ENCODE measurements around the gene HYKK. TPM values are rescaled to one million over a fixed set of nuclear protein-coding genes. Genes with fewer than 3 reads are reported as not detected.

The HYKK gene
- total and polyA plus RNA-seq, 2 of the 8 experiments (the other 6 are each of a cell fraction or from before 2014, with no cell fraction given): 2.0 to 3.7 TPM

DNA sequence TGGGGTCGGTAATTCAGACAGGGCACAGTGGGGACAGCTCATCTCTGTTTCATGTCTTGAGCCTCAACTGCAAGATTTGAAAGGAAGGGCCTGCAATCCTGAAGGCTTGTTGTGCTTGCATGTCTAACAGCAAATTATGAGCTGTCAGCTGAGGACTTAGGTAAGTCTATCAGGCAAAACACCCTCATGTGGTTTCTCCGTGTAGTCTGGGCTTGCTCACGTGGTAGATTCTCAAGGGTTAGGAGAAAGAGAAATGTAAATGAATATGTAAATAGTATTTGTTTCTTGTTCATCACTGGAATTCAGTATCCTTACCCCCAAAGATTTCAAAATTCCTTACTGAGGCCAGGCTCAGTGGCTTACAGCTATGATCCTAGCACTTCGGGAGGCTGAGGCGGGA is 30.1 kb upstream of the HYKK start (continued):
- TF ChIP-seq, protein P1, sequence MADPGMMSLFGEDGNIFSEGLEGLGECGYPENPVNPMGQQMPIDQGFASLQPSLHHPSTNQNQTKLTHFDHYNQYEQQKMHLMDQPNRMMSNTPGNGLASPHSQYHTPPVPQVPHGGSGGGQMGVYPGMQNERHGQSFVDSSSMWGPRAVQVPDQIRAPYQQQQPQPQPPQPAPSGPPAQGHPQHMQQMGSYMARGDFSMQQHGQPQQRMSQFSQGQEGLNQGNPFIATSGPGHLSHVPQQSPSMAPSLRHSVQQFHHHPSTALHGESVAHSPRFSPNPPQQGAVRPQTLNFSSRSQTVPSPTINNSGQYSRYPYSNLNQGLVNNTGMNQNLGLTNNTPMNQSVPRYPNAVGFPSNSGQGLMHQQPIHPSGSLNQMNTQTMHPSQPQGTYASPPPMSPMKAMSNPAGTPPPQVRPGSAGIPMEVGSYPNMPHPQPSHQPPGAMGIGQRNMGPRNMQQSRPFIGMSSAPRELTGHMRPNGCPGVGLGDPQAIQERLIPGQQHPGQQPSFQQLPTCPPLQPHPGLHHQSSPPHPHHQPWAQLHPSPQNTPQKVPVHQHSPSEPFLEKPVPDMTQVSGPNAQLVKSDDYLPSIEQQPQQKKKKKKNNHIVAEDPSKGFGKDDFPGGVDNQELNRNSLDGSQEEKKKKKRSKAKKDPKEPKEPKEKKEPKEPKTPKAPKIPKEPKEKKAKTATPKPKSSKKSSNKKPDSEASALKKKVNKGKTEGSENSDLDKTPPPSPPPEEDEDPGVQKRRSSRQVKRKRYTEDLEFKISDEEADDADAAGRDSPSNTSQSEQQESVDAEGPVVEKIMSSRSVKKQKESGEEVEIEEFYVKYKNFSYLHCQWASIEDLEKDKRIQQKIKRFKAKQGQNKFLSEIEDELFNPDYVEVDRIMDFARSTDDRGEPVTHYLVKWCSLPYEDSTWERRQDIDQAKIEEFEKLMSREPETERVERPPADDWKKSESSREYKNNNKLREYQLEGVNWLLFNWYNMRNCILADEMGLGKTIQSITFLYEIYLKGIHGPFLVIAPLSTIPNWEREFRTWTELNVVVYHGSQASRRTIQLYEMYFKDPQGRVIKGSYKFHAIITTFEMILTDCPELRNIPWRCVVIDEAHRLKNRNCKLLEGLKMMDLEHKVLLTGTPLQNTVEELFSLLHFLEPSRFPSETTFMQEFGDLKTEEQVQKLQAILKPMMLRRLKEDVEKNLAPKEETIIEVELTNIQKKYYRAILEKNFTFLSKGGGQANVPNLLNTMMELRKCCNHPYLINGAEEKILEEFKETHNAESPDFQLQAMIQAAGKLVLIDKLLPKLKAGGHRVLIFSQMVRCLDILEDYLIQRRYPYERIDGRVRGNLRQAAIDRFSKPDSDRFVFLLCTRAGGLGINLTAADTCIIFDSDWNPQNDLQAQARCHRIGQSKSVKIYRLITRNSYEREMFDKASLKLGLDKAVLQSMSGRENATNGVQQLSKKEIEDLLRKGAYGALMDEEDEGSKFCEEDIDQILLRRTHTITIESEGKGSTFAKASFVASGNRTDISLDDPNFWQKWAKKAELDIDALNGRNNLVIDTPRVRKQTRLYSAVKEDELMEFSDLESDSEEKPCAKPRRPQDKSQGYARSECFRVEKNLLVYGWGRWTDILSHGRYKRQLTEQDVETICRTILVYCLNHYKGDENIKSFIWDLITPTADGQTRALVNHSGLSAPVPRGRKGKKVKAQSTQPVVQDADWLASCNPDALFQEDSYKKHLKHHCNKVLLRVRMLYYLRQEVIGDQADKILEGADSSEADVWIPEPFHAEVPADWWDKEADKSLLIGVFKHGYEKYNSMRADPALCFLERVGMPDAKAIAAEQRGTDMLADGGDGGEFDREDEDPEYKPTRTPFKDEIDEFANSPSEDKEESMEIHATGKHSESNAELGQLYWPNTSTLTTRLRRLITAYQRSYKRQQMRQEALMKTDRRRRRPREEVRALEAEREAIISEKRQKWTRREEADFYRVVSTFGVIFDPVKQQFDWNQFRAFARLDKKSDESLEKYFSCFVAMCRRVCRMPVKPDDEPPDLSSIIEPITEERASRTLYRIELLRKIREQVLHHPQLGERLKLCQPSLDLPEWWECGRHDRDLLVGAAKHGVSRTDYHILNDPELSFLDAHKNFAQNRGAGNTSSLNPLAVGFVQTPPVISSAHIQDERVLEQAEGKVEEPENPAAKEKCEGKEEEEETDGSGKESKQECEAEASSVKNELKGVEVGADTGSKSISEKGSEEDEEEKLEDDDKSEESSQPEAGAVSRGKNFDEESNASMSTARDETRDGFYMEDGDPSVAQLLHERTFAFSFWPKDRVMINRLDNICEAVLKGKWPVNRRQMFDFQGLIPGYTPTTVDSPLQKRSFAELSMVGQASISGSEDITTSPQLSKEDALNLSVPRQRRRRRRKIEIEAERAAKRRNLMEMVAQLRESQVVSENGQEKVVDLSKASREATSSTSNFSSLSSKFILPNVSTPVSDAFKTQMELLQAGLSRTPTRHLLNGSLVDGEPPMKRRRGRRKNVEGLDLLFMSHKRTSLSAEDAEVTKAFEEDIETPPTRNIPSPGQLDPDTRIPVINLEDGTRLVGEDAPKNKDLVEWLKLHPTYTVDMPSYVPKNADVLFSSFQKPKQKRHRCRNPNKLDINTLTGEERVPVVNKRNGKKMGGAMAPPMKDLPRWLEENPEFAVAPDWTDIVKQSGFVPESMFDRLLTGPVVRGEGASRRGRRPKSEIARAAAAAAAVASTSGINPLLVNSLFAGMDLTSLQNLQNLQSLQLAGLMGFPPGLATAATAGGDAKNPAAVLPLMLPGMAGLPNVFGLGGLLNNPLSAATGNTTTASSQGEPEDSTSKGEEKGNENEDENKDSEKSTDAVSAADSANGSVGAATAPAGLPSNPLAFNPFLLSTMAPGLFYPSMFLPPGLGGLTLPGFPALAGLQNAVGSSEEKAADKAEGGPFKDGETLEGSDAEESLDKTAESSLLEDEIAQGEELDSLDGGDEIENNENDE (IDR thresholded peaks at IDR 0.05; ENCODE audit: insufficient replicate concordance, low read length): no peak
- no peak for TF ChIP-seq KDM1A (IDR thresholded peaks at IDR 0.05; ENCODE audit: borderline replicate concordance, low read length)
